T-cell (primary cell): Measurements from ENCODE around the gene PRMT2. TPM values are rescaled to one million over a fixed set of nuclear protein-coding genes. Genes with fewer than 3 reads are reported as not detected.
"Not testable (repeated sequence)": the region's sequence is repeated elsewhere in the genome, so short reads cannot be mapped to it uniquely, and the experiment has no call there.

Experiments used
- ATAC-seq, 4 experiments: fragments of 200-7000 bp in 3 of 4; fragments of 150-1000 bp in 1 of 4; cut with Tn5 transposase; replicated peaks in 1 of 4; 1 replicate in 3 of 4; 2 replicates in 1 of 4; pipeline ENCODE4 v1.10.0; 2021; ENCODE audit warnings: moderate library complexity in 3 of 4, mild to moderate bottlenecking in 2 of 4, moderate number of reproducible peaks in 1 of 4
- CTCF ChIA-PET, 2 donors: fragments of 300-600 bp; sonication (Branson Sonifier 250); formaldehyde crosslinking; loops; one replicate each; lab custom pipeline; 2022; ENCODE audit warnings: antibody characterized with exemption in 2 of 2; lab: Charles Lee
- POLR2A ChIA-PET, 2 donors: fragments of 300-600 bp; sonication (Branson Sonifier 250); formaldehyde crosslinking; loops; one replicate each; lab custom pipeline; 2022; ENCODE audit warnings: antibody characterized with exemption in 2 of 2; lab: Charles Lee
- DNase-seq, 35 experiments: peaks; one replicate each; pipeline versions ENCODE4 v3.0.0 to v3.0.0-alpha.2; 2013 to 2023
- H3K27ac ChIP-seq: one replicate; pipeline ENCODE4 v1.5.1; 2013; ENCODE audit warnings: low read length
- H3K27me3 ChIP-seq, 2 experiments: replicated peaks in 1 of 2; 1 replicate in 1 of 2; 2 replicates in 1 of 2; pipeline versions ENCODE4 v1.6.1 to v1.7.0; 2013; ENCODE audit warnings: low read length in 1 of 2, mixed read lengths in 1 of 2; ENCODE audit not compliant: control insufficient read depth in 2 of 2, insufficient read depth in 2 of 2; ENCODE audit errors: extremely low read depth in 1 of 2
- H3K36me3 ChIP-seq, 2 donors: 1 replicate in 1 of 2; 2 replicates in 1 of 2; pipeline versions ENCODE4 v1.6.1 to v1.7.0; 2013; ENCODE audit warnings: low read length in 1 of 2; ENCODE audit not compliant: control insufficient read depth in 2 of 2, insufficient read depth in 1 of 2; ENCODE audit errors: extremely low read depth in 1 of 2
- H3K4me1 ChIP-seq, 2 experiments: 1 replicate in 1 of 2; 2 replicates in 1 of 2; pipeline versions ENCODE4 v1.6.1 to v1.7.0; 2013; ENCODE audit warnings: low read length in 2 of 2, mixed read lengths in 1 of 2; ENCODE audit not compliant: insufficient read depth in 2 of 2, control insufficient read depth in 1 of 2; ENCODE audit errors: extremely low read depth in 1 of 2
- H3K4me3 ChIP-seq, 2 donors: 1 replicate in 1 of 2; 2 replicates in 1 of 2; pipeline versions ENCODE4 v1.5.1 to v1.7.0; 2013; ENCODE audit warnings: mild to moderate bottlenecking in 2 of 2, low read length in 1 of 2, moderate library complexity in 1 of 2; ENCODE audit not compliant: control insufficient read depth in 1 of 2; ENCODE audit errors: extremely low read depth in 1 of 2
- H3K9me3 ChIP-seq: 2 replicates; pipeline ENCODE4 v1.7.0; 2013
- H3K27ac Mint-ChIP-seq, 2 donors: one replicate each; pipeline ENCODE4 v1.8.0; 2020 to 2021; ENCODE audit warnings: mild to moderate bottlenecking in 2 of 2, mixed read lengths in 2 of 2
- H3K27me3 Mint-ChIP-seq, 2 donors: one replicate each; pipeline ENCODE4 v1.8.0; 2021 to 2022; ENCODE audit warnings: mixed read lengths in 2 of 2
- H3K36me3 Mint-ChIP-seq: one replicate; pipeline ENCODE4 v1.8.0; 2021; ENCODE audit warnings: mixed read lengths
- H3K4me1 Mint-ChIP-seq, 3 donors: one replicate each; pipeline ENCODE4 v1.8.0; 2020 to 2022; ENCODE audit warnings: mixed read lengths in 3 of 3, mild to moderate bottlenecking in 1 of 3
- H3K4me3 Mint-ChIP-seq, 3 donors: one replicate each; pipeline ENCODE4 v1.8.0; 2020 to 2022; ENCODE audit warnings: mild to moderate bottlenecking in 3 of 3, mixed read lengths in 3 of 3, moderate library complexity in 3 of 3
- H3K9me3 Mint-ChIP-seq, 3 donors: one replicate each; pipeline ENCODE4 v1.8.0; 2020 to 2022; ENCODE audit warnings: mixed read lengths in 3 of 3
- whole genome bisulfite sequencing: methylation state at CpG from one replicate; pipeline ENCODE4 v1.1.5; 2013; ENCODE audit warnings: missing lambda C conversion rate; ENCODE audit not compliant: insufficient coverage; 5-methylcytosine and 5-hydroxymethylcytosine counted together
- total RNA-seq, 35 experiments: library from RNA in 6 of 35; stranded (reverse) in 6 of 35; fragments of 120-200 nt in 1 of 35; gene quantifications; one replicate each; pipeline versions ENCODE4 v1.2.1 to v1.2.4 and lab custom pipeline; 2013 to 2026

The PRMT2 gene
- total RNA-seq, 5 donors from 2014 or later (not counting 1 experiment from before 2014, with no cell fraction given): 145 to 258 (median 205) TPM

- H3K9me3 ChIP-seq: no peaks in the 10 kb centered on the region
- DNase-seq: peak in 30 of 35 experiments; percentile 10 to 77 (median 41)
- ChIA-PET POLR2A (interaction anchor here (0.8 to 1.0 kb wide), 2 partner anchors 8 to 22 kb away, joined by 4 to 6 read pairs; partner anchors contain the start of gene S100B (in 1 of the 2)), CTCF (interaction anchor here in 1 of 2 donors (0.5 kb wide), 1 partner anchor 301 kb away, joined by 3 read pairs; no protein-coding TSS in a partner anchor)
- peaks cover 35 to 70% of the 10 kb centered on the region in 2 experiments for H3K4me1 ChIP-seq
- Mint-ChIP-seq H3K27me3 (no peaks in the 10 kb centered on the region), H3K9me3 (peaks cover 0 to 8% (median 0%) of the 10 kb centered on the region in 3 donors), H3K27ac (peak overlapping the region; percentile 87 to 96), H3K4me3 (peak overlapping the region in 1 of 3 donors; percentile 63), H3K36me3 (peaks cover 5% of the 10 kb centered on the region), H3K4me1 (peaks cover 51 to 71% (median 59%) of the 10 kb centered on the region in 3 donors)
- peak overlapping the region; percentile 58 for H3K27ac ChIP-seq
- H3K36me3 ChIP-seq: no peaks in the 10 kb centered on the region
- peak; percentile 38 to 78 (median 44) for ATAC-seq
- H3K4me3 ChIP-seq: no peak overlapping the region
- 44% methylated on average over 6 of the region's 7 CpGs for WGBS
- no peaks in the 10 kb centered on the region for H3K27me3 ChIP-seq
Measured at GRCh38 chr21:46626536-46626935, 8.9 kb upstream of the PRMT2 start.

DNA sequence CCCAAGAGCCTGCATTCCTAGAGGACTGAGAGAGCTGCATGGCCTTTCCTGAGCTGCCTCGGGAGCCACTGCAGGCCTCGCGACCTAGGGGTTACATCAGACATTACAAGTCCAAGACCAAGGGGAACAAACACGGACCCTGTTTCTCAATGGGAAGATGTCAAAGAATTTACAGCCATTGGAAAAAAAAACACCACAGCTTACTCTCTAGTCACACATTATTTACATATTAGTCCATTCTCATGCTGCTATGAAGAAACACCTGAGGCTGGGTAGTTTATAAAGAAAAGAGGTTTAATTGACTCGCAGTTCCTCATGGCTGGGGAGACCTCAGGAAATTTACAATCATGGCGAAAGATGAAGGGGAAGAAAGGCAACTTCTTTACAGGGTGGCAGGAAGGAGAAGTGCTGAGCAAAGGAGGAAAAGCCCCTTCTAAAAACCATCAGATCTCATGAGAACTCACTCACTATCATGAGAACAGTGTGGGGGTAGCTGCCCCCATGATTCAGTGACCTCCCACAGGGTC, 8.4 kb upstream of the PRMT2 start:
- no peak for ATAC-seq
- no peak for DNase-seq
- H3K27me3 Mint-ChIP-seq: no peaks in the 10 kb centered on the region
- ChIA-PET CTCF (no interaction called here), POLR2A (interaction anchor here (0.8 to 1.0 kb wide), 2 partner anchors 8 to 22 kb away, joined by 4 to 6 read pairs; partner anchors contain the start of gene S100B (in 1 of the 2))
- H3K27ac Mint-ChIP-seq: peak overlapping the region; percentile 87 to 96
- Histone ChIP-seq H3K4me3 (peak overlapping the region in 1 of 2 donors; percentile 23), H3K27me3 (no peaks in the 10 kb centered on the region), H3K4me1 (peaks cover 31 to 65% of the 10 kb centered on the region in 2 experiments), H3K36me3 (no peaks in the 10 kb centered on the region), H3K27ac (peak overlapping the region; percentile 58), H3K9me3 (no peaks in the 10 kb centered on the region)
- H3K4me3 Mint-ChIP-seq: peak overlapping the region in 1 of 3 donors; percentile 63
- peaks cover 49 to 66% (median 54%) of the 10 kb centered on the region in 3 donors for H3K4me1 Mint-ChIP-seq
- no CpG with 5 or more reads among the region's 6 CpGs for WGBS
- H3K36me3 Mint-ChIP-seq: peaks cover 5% of the 10 kb centered on the region
- H3K9me3 Mint-ChIP-seq: peaks cover 0 to 8% (median 0%) of the 10 kb centered on the region in 3 donors

DNA sequence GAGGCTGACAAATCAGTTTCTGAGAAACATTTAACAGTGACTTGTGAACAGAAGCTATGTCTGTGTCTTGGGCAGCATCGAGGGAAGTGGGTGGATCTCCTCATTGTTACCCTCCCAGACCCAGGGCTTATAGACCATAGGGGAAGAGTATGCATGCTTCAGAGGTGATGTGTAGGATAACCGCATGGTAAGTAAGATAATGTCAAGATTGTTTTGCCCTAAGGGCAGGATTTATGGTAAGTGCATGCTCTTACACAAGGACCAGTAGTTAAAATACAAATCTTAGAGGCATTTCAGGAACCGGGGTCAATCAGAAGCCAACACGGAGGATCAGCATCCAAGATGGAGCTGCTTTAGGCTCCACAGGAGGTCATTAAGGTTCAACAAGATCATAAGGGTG, 7.7 kb upstream of the PRMT2 start:
- peak overlapping the region; percentile 53 to 96 for H3K27ac Mint-ChIP-seq
- Histone ChIP-seq H3K9me3 (no peaks in the 10 kb centered on the region), H3K4me1 (peaks cover 33 to 58% of the 10 kb centered on the region in 2 experiments), H3K4me3 (no peak overlapping the region), H3K36me3 (no peaks in the 10 kb centered on the region), H3K27ac (peak overlapping the region; percentile 24), H3K27me3 (no peaks in the 10 kb centered on the region)
- no peaks in the 10 kb centered on the region for H3K27me3 Mint-ChIP-seq
- DNase-seq: no peak
- POLR2A ChIA-PET: interaction anchor here in 1 of 2 donors (0.9 kb wide), 1 partner anchor 31 kb away, joined by 3 read pairs; no protein-coding TSS in a partner anchor
- H3K36me3 Mint-ChIP-seq: peaks cover 5% of the 10 kb centered on the region
- peaks cover 49 to 66% (median 54%) of the 10 kb centered on the region in 3 donors for H3K4me1 Mint-ChIP-seq
- CTCF ChIA-PET: no interaction called here
- peak overlapping the region in 1 of 3 donors; percentile 63 for H3K4me3 Mint-ChIP-seq
- ATAC-seq: no peak
- peaks cover 0 to 8% (median 0%) of the 10 kb centered on the region in 3 donors for H3K9me3 Mint-ChIP-seq
- WGBS: 96% methylated on average over 3 of the region's 4 CpGs

- Histone ChIP-seq H3K4me1 (peaks cover 36 to 59% of the 10 kb centered on the region in 2 experiments), H3K27me3 (no peaks in the 10 kb centered on the region), H3K27ac (no peak overlapping the region), H3K9me3 (no peaks in the 10 kb centered on the region), H3K36me3 (no peaks in the 10 kb centered on the region), H3K4me3 (no peak overlapping the region)
- Mint-ChIP-seq H3K4me1 (peaks cover 55 to 73% (median 60%) of the 10 kb centered on the region in 3 donors), H3K4me3 (no peak overlapping the region), H3K36me3 (peaks cover 5% of the 10 kb centered on the region), H3K27me3 (no peaks in the 10 kb centered on the region), H3K9me3 (peaks cover 0 to 8% (median 0%) of the 10 kb centered on the region in 3 donors), H3K27ac (peak overlapping the region in 1 of 2 donors; percentile 96)
- DNase-seq (no peak), ATAC-seq (no peak)
- CTCF ChIA-PET: no interaction called here
- WGBS: 100% methylated on average over 5 of the region's 6 CpGs
- POLR2A ChIA-PET: interaction anchor here in 1 of 2 donors (0.9 kb wide), 1 partner anchor 32 kb away, joined by 3 read pairs; no protein-coding TSS in a partner anchor
Measured at GRCh38 chr21:46628868-46629267, 6.6 kb upstream of the PRMT2 start.

GRCh38 chr21:46630915-46631314, 4.6 kb upstream of the PRMT2 start:
- H3K27ac ChIP-seq, H3K4me3 ChIP-seq, POLR2A ChIA-PET, H3K36me3 Mint-ChIP-seq, ATAC-seq, H3K9me3 ChIP-seq, H3K27me3 ChIP-seq, H3K4me3 Mint-ChIP-seq, H3K27me3 Mint-ChIP-seq, CTCF ChIA-PET, H3K36me3 ChIP-seq, H3K9me3 Mint-ChIP-seq, DNase-seq: not testable (repeated sequence)
- peaks cover 46 to 55% of the 10 kb centered on the region in 2 experiments for H3K4me1 ChIP-seq
- H3K4me1 Mint-ChIP-seq: peaks cover 62 to 73% (median 66%) of the 10 kb centered on the region in 3 donors
- no CpG with 5 or more reads among the region's 2 CpGs for WGBS
- peak overlapping the region in 1 of 2 donors; percentile 58 for H3K27ac Mint-ChIP-seq

- Mint-ChIP-seq H3K27me3 (no peaks in the 10 kb centered on the region), H3K9me3 (no peaks in the 10 kb centered on the region), H3K4me1 (peaks cover 65 to 71% (median 69%) of the 10 kb centered on the region in 3 donors), H3K36me3 (peaks cover 8% of the 10 kb centered on the region), H3K27ac (peak overlapping the region; percentile 93 to 98), H3K4me3 (peak overlapping the region; percentile 95 to 100 (median 97))
- no peaks in the 10 kb centered on the region for H3K27me3 ChIP-seq
- peaks cover 0 to 4% of the 10 kb centered on the region in 2 donors for H3K36me3 ChIP-seq
- ChIA-PET POLR2A (interaction anchor here (0.6 to 1.3 kb wide), 2 partner anchors 74 to 82 kb away, joined by 3 to 4 read pairs; no protein-coding TSS in a partner anchor), CTCF (interaction anchor here in 1 of 2 donors (0.8 to 1.8 kb wide), 4 partner anchors 81 to 134 kb away, joined by 3 to 7 read pairs (median 3); no protein-coding TSS in a partner anchor)
- H3K9me3 ChIP-seq: no peaks in the 10 kb centered on the region
- ATAC-seq: peak in 2 of 4 experiments; percentile 11 to 40
- no peak overlapping the region for H3K4me3 ChIP-seq
- DNase-seq: peak in 25 of 35 experiments; percentile 22 to 71 (median 39)
- peak overlapping the region; percentile 82 for H3K27ac ChIP-seq
- H3K4me1 ChIP-seq: peaks cover 37 to 44% of the 10 kb centered on the region in 2 experiments
- no CpG with 5 or more reads among the region's 5 CpGs for WGBS
Measured at GRCh38 chr21:46633566-46633965, 1.9 kb upstream of the PRMT2 start.
